RCC 7860 (cell line): ENCODE measurements around the gene AIP.
"Not testable (repeated sequence)": the region's sequence is repeated elsewhere in the genome, so short reads cannot be mapped to it uniquely, and the experiment has no call there.

Experiments used
- DNase-seq: peaks from one replicate; pipeline ENCODE4 v3.0.0-alpha.2; 2015; ENCODE audit warnings: low spot score
- FAIRE-seq: peaks from 2 replicates; lab custom pipeline; 2012; peaks lifted over from hg19 to GRCh38; lab: Jason Lieb, UNC

AIP gene

GRCh38 chr11:67448220-67448609, 34.6 kb upstream of the AIP start:
- DNase-seq = no peak
- no peak for FAIRE-seq

GRCh38 chr11:67449116-67449844, 33.5 kb upstream of the AIP start:
- FAIRE-seq (no peak), DNase-seq (no peak)

- DNase-seq (no peak), FAIRE-seq (no peak)
Measured at GRCh38 chr11:67450796-67451657, 31.8 kb upstream of the AIP start.

GRCh38 chr11:67451658-67451976, 31.2 kb upstream of the AIP start:
- FAIRE-seq (no peak), DNase-seq (no peak)

GRCh38 chr11:67452141-67452952, 30.5 kb upstream of the AIP start, which contains the start of gene GPR152:
Gene GPR152 (minus strand): TSS chr11:67452729. CDS start chr11:67452724, 5 bp downstream.
- DNase-seq (no peak), FAIRE-seq (no peak)

DNA sequence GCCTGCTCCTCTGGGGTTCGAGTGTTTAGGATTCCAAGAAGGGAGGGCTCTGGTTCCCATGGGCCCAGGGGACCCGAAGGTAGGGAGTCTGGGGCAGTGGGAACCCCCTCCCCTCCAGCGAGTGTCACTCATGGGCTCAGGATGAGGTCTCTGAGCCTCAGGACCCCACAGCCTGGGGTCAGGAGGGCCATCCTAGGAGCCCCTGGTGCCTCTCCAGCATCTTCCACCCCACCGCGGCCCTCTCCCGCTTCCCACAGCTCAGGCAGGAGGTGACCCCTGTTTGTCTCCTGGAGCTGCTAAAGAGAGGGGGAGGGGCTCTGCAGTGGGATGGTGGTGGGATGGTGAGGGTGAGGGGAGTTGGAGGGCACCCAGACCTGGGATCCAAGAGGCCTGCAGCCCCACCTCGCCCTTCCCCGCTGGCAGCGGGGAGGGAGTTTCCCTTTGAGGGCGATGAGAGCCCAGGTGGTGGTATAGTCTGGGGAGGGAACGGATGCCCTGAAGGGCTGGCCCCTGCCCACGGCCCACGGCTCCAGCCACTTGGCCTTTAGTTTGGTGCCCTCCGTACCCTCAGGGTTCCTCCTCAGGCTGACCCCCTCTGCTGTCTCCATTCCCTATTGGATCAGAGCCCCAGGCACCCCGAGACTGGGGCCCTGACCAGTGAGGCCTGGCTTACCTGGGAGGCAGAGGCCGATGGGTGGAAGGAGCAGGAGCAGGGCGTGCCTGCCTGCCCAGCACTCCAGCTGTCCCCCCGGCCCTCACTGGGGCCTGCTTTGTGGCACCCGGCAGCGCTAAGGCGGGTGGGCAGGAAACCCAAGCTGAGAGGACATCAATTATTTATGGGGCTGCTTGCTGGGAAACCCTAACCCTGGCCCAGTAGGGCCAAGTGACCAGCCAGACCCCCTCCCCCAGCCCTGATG, 28.8 kb upstream of the AIP start:
- no peak for DNase-seq
- no peak for FAIRE-seq

- DNase-seq = no peak
- no peak for FAIRE-seq
Measured at GRCh38 chr11:67455054-67455453, 27.8 kb upstream of the AIP start, which contains the start of gene CABP4. Gene CABP4 (plus strand): TSS chr11:67455354. CDS start chr11:67455424, 70 bp downstream.

DNA sequence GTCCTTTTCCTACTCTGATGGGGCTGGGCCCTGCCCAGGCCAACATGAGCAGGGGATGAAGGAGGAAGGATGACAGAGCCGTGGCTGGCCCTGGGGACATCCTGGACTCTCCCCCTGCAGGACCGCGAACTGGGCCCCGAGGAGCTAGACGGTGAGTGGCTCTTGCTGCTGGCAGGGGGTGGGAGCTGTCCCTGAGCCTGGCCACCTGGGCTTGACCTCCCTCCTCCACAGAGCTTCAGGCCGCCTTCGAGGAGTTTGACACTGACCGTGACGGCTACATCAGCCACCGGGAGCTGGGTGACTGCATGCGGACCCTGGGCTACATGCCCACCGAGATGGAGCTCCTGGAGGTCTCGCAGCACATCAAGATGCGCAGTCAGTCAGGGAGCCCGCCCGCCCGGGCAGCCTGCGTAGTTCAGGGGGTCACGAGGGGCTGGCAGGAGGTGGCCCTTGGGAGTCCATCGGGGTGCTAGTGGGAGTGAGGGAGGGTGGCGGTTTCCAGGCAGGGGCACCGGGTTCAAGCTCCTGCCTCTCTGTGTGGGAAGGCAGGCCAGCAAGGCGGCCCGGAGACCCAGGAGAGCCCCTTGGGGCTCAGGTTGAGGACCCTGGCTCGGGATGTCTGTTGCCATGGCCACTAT, 26.6 kb upstream of the AIP start:
- DNase-seq = no peak
- FAIRE-seq = no peak

- DNase-seq (no peak), FAIRE-seq (no peak)
Measured at GRCh38 chr11:67457453-67457852, 25.4 kb upstream of the AIP start.

DNA sequence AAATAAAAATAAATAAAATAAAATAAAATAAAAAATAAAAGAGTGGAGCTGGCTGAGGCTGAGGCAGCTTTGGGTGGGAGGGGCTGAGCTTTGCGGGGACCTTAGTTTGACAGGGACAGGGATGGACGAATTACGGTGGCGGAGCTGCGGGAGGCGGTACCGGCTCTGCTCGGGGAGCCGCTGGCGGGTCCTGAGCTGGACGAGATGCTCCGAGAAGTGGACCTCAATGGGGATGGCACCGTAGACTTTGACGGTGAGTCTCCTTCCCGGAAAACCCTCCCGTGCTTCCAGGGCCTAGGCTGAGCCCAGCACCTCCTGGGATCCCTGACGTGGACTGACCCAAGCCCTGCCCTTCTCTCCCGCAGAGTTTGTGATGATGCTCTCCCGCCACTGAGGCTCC, 24.6 kb upstream of the AIP start:
- FAIRE-seq = no peak

GRCh38 chr11:67463186-67463585, 19.6 kb upstream of the AIP start:
- FAIRE-seq (no peak), DNase-seq (no peak)

More for the DNA sequence above, 24.6 kb upstream of the AIP start:
- DNase-seq = no peak

DNA sequence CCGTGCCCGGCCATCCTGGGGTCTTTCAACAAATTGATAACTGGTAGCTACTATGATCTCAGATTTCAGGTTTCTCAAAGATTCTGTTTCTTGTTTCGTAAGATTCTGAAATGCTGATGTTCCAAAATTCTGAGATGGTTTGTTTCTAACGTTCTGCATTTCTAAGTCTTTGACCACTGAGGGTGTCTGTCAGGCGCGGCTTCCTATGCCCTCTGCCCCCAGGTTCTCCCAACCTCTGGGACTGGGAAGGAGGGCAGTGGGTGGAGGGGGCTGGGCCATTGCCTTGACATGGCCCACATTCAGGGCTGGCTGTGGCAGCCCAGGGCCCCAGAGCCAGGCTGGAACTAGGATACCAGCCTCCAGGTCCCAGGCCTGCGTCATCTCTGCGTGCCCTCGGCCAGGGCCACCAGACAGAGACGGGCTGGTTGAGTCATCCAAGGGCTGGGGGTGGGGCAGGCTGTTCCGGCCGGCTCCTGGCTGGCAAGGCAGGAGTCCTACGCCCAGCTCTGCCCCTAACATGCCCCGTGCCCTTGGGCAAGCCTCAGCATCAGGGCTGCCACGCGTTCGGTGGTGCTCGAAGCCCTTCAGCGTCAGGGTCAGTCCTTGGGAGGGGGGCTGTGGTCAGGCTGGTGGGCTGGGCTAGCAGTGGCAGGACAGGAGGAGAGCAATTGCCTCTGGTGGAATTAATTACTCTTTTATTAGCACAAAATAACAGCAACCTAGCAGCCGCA, 19.0 kb upstream of the AIP start:
- DNase-seq = peak; percentile 75
- no peak for FAIRE-seq

- no peak for FAIRE-seq
- DNase-seq = peak; percentile 78
Measured at GRCh38 chr11:67464411-67465188, 18.2 kb upstream of the AIP start.

- DNase-seq (peak; percentile 5), FAIRE-seq (no peak)
Measured at GRCh38 chr11:67465189-67465510, 17.7 kb upstream of the AIP start.

- FAIRE-seq = not testable (repeated sequence)
- peak; percentile 4 for DNase-seq
Measured at GRCh38 chr11:67465530-67465929, 17.3 kb upstream of the AIP start.

DNA sequence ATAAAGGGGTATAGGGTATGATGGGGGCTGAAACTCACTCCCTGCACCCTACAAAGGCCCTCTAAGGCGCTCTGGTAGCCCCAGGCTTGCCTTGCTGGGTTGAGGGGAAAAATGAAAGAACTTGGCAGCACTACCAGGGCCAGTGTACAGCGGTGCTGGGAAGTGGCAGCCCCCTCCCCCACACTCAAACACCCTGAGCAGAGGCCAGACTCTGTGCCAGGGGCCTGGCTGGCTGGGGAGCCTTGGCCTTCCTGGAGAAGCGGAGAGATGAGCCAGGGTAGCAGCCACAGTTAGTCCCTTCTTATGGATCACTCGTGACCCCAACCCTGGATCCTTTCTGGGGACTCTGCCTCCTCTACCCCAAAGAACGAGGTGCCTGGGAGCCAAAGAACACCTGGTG, 16.5 kb upstream of the AIP start:
- FAIRE-seq = no peak
- no peak for DNase-seq

DNA sequence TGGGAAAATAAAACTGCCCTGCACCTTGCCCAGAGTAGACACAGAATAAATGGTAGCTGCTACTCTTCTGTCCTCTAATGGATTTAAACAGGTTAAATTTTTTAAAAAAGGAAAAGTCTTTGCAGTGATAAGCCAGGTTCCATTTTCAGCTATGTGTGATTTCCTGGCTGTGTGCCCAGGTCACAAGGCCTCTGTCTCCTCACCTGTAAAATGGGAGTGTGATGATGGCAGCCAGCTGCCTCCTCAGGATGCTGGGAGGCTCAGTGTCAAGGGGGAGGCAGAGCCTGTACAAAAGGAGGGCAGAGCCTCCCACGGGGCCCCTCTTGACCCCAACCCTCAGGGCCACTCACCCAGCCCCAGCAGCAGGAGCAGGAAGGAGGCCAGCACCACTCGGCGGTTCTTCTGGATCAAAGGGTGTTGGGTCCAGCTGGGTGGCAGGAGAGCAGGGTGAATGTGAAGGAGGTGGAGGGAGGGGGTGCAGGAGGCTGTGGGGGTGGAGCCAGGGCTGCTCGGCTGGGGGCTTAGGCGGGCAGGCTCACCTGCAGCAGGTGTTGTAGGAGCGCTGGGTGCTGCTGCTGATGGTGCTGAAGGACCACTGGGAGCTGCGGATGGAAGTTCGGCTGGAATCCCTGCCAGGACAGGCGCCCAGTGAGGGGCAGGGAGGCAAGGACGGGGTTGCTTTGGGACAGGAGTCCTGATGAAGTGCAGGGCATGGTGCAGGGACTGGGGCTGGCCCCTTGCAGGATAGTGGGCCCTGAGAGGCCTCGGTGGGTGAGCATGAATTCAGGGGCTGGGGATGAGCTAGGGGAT, 15.7 kb upstream of the AIP start:
- no peak for FAIRE-seq
- DNase-seq = no peak

DNA sequence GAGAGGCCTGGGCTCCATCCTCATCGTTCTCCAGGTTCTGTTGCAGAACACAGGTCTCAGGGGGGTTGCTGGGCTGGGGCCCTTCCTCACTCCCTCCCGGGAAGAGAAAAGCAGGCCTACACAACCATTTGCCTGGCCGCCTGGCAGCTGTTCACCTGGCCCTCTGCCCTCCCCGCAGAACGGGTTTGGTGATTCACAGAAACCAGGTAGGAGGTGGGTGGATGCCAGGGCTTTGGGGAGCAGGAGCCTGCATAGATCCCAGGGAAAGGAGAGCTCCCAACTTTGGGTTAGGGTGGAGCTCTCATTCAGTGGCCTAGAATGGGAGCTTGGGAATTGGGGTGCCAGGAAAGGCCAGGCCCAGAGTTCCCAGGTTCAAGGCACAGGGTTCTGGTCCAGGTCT, 14.8 kb upstream of the AIP start:
- FAIRE-seq = no peak
- no peak for DNase-seq
